ENCODE data around the gene GPR65. TPM values are rescaled to one million over a fixed set of nuclear protein-coding genes. Genes with fewer than 3 reads are reported as not detected.
A peak's percentile ranks its signal among the peaks of the same experiment; 100 is the strongest.

GPR65 gene
- 1 to 10 TPM in 1 of 4 donors, under 1 TPM in 3; 0.44 to 1.3 (median 0.70) TPM for total RNA-seq

- WGBS, 2 donors, result 67 to 70% methylated on average over 3 of the region's 3 CpGs
- Histone ChIP-seq H3K9me3 (no peaks in the 10 kb centered on the region), H3K27ac (peak within 1 kb of the TSS in 1 of 3 donors; percentile 26), H3K4me3 (replicated peaks in 1 of 3) (no peak within 1 kb of the TSS), H3K36me3 (no peaks in the 10 kb centered on the region), H3K4me1 (no peaks in the 10 kb centered on the region), H3K27me3 (no peaks in the 10 kb centered on the region)
- intact Hi-C loops (cut with DNase I), result no loop called here
- no peak for TF ChIP-seq POLR2A (IDR thresholded peaks at IDR 0.05)
- no peak for TF ChIP-seq CTCF (IDR thresholded peaks at IDR 0.05)
- no peak for DNase-seq
These were observed at the start of gene GPR65 for GRCh38 chr14:88005050-88005481. GPR65 (plus strand) TSS chr14:88005135; CDS start chr14:88010848, 5,713 bp downstream.

- WGBS, 2 donors, result 79 to 84% methylated on average over 6 of the region's 6 CpGs
- intact Hi-C loops (cut with DNase I), result no loop called here
These were observed 49.4 kb upstream of the GPR65 start for GRCh38 chr14:87955501-87955900.

GRCh38 chr14:87960013-87960787, 44.7 kb upstream of the GPR65 start:
- Histone ChIP-seq H3K36me3 (peaks cover 0 to 8% of the 10 kb centered on the region in 2 donors), H3K27me3 (no peaks in the 10 kb centered on the region), H3K4me3 (replicated peaks in 1 of 3) (no peak overlapping the region), H3K27ac (no peak overlapping the region), H3K4me1 (no peaks in the 10 kb centered on the region), H3K9me3 (no peaks in the 10 kb centered on the region)
- WGBS, 2 donors, result 94 to 97% methylated on average over 5 of the region's 5 CpGs
- intact Hi-C loops (cut with DNase I), result no loop called here
- DNase-seq, result peak in 1 of 2 donors; percentile 2
- TF ChIP-seq POLR2A (IDR thresholded peaks at IDR 0.05) (no peak), CTCF (IDR thresholded peaks at IDR 0.05) (no peak)

More at GRCh38 chr14:87955501-87955900, 49.4 kb upstream of the GPR65 start:
- Histone ChIP-seq H3K4me3 (replicated peaks in 1 of 3) (no peak overlapping the region), H3K9me3 (no peaks in the 10 kb centered on the region), H3K27ac (no peak overlapping the region), H3K27me3 (no peaks in the 10 kb centered on the region), H3K36me3 (peaks cover 0 to 3% of the 10 kb centered on the region in 2 donors), H3K4me1 (no peaks in the 10 kb centered on the region)
- no peak for TF ChIP-seq POLR2A (IDR thresholded peaks at IDR 0.05)
- TF ChIP-seq CTCF (IDR thresholded peaks at IDR 0.05), result no peak
- DNase-seq, result no peak

GRCh38 chr14:87961246-87961645, 43.7 kb upstream of the GPR65 start:
- TF ChIP-seq CTCF (IDR thresholded peaks at IDR 0.05) (no peak), POLR2A (IDR thresholded peaks at IDR 0.05) (no peak)
- Histone ChIP-seq H3K4me3 (replicated peaks in 1 of 3) (no peak overlapping the region), H3K27me3 (no peaks in the 10 kb centered on the region), H3K27ac (no peak overlapping the region), H3K4me1 (no peaks in the 10 kb centered on the region), H3K9me3 (no peaks in the 10 kb centered on the region), H3K36me3 (peaks cover 0 to 8% of the 10 kb centered on the region in 2 donors)
- DNase-seq, result no peak
- intact Hi-C loops (cut with DNase I), result no loop called here
- 87 to 91% methylated on average over 2 of the region's 2 CpGs for WGBS, 2 donors

GRCh38 chr14:87966816-87967215, 38.1 kb upstream of the GPR65 start:
- H3K4me3 ChIP-seq (replicated peaks in 1 of 3), result no peak overlapping the region
- H3K36me3 ChIP-seq, result peaks cover 0 to 11% of the 10 kb centered on the region in 2 donors
- intact Hi-C loops (cut with DNase I), result no loop called here
- no peak overlapping the region for H3K27ac ChIP-seq
- H3K27me3 ChIP-seq, result no peaks in the 10 kb centered on the region
- TF ChIP-seq CTCF (IDR thresholded peaks at IDR 0.05), result no peak
- no peak for TF ChIP-seq POLR2A (IDR thresholded peaks at IDR 0.05)
- no peaks in the 10 kb centered on the region for H3K4me1 ChIP-seq
- no peak for DNase-seq
- 86 to 91% methylated on average over 3 of the region's 3 CpGs for WGBS, 2 donors
- no peaks in the 10 kb centered on the region for H3K9me3 ChIP-seq

All from thyroid gland (tissue), 4 donors.